Smooth muscle cell (in vitro differentiated cells): Measurements from ENCODE around the gene NEMF. TPM values are rescaled to one million over a fixed set of nuclear protein-coding genes. Genes with fewer than 3 reads are reported as not detected.

ENCODE experiments used
- DNase-seq: peaks from one replicate; lab custom pipeline; 2025; ENCODE audit not compliant: unreplicated experiment; lab: John Stamatoyannopoulos, UW
- H2AFZ ChIP-seq: fragments of 200-600 bp; sonication (generic); 2 replicates; pipeline ENCODE4 v1.6.0; 2016; ENCODE audit warnings: antibody characterized with exemption, low read depth, mild to moderate bottlenecking
- H3F3A ChIP-seq: fragments of 200-600 bp; sonication (generic); 2 replicates; pipeline ENCODE4 v1.6.0; 2017; ENCODE audit warnings: antibody characterized with exemption, low read depth
- H3K27ac ChIP-seq: fragments of 200-600 bp; sonication (generic); 2 replicates; pipeline ENCODE4 v1.5.1; 2016; ENCODE audit warnings: low read depth, mild to moderate bottlenecking
- H3K27me3 ChIP-seq: fragments of 200-600 bp; sonication (generic); 2 replicates; pipeline ENCODE4 v1.6.1; 2016; ENCODE audit warnings: low read depth, mild to moderate bottlenecking
- H3K36me3 ChIP-seq: fragments of 200-600 bp; sonication (generic); 2 replicates; pipeline ENCODE4 v1.5.1; 2016; ENCODE audit warnings: low read depth
- H3K4me1 ChIP-seq: fragments of 200-600 bp; sonication (generic); 2 replicates; pipeline ENCODE4 v1.5.1; 2016; ENCODE audit warnings: low read depth
- H3K4me2 ChIP-seq: fragments of 200-600 bp; sonication (generic); 2 replicates; pipeline ENCODE4 v1.6.0; 2016; ENCODE audit warnings: mild to moderate bottlenecking
- H3K4me3 ChIP-seq: fragments of 200-600 bp; sonication (generic); 2 replicates; pipeline ENCODE4 v1.5.1; 2016; ENCODE audit warnings: mild to moderate bottlenecking
- H3K79me2 ChIP-seq: fragments of 200-600 bp; sonication (generic); 2 replicates; pipeline ENCODE4 v1.6.0; 2016; ENCODE audit warnings: low read depth, mild to moderate bottlenecking
- H3K9ac ChIP-seq: fragments of 200-600 bp; sonication (generic); 2 replicates; pipeline ENCODE4 v1.6.0; 2016; ENCODE audit warnings: low read depth
- H3K9me3 ChIP-seq: fragments of 200-600 bp; sonication (generic); replicated peaks from 2 replicates; pipeline ENCODE4 v1.5.1; 2016; ENCODE audit warnings: low read depth
- H4K20me1 ChIP-seq: fragments of 200-600 bp; sonication (generic); 2 replicates; pipeline ENCODE4 v1.6.0; 2016; ENCODE audit warnings: low read depth
- CTCF ChIP-seq: fragments of 200-600 bp; sonication (generic); IDR thresholded peaks from 2 replicates; pipeline ENCODE4 v1.5.1; 2017; ENCODE audit warnings: borderline replicate concordance, mild to moderate bottlenecking, antibody characterized with exemption; ENCODE audit not compliant: insufficient read depth, poor library complexity, severe bottlenecking
- WGBS: methylation state at CpG from one replicate; pipeline ENCODE4 v1.1.7; 2016; ENCODE audit warnings: low lambda C conversion rate; 5-methylcytosine and 5-hydroxymethylcytosine counted together
- polyA plus RNA-seq: library from polyadenylated mRNA; unstranded; fragments of >200 nt; fragmentation: Nextera tagmentation; extraction: Ambion mirVana; gene quantifications from 2 replicates; pipeline ENCODE4 v1.2.1, GENCODE V29; 2016
- total RNA-seq: library from RNA; depleted of rRNA; stranded (reverse); fragments of >200 nt; gene quantifications from 2 replicates; pipeline ENCODE4 v1.2.3, GENCODE V29; 2014

Gene NEMF
- total and polyA plus RNA-seq, 2 experiments from 2014 or later, result 41.2 TPM

GRCh38 chr14:49768301-49769121, 84.1 kb downstream of the NEMF start:
- H4K20me1 ChIP-seq, result peaks cover 9% of the 10 kb centered on the region
- peaks cover 5% of the 10 kb centered on the region for H3K4me1 ChIP-seq
- peak overlapping the region; percentile 87 for H3K4me2 ChIP-seq
- no peaks in the 10 kb centered on the region for H3K27me3 ChIP-seq
- peak overlapping the region; percentile 97 for H3K4me3 ChIP-seq
- peak overlapping the region; percentile 97 for H3K9ac ChIP-seq
- no peaks in the 10 kb centered on the region for H3K9me3 ChIP-seq
- no peaks in the 10 kb centered on the region for H3K36me3 ChIP-seq
- 1% methylated on average over 49 of the region's 67 CpGs for WGBS
- H3F3A ChIP-seq, result peaks cover 7% of the 10 kb centered on the region
- peak; percentile 38 for DNase-seq
- no peak for TF ChIP-seq CTCF
- H3K79me2 ChIP-seq, result peaks cover 39% of the 10 kb centered on the region
- H3K27ac ChIP-seq, result peak overlapping the region; percentile 94
- H2AFZ ChIP-seq, result peak overlapping the region; percentile 17

GRCh38 chr14:49767571-49768300, 84.9 kb downstream of the NEMF start, which contains the start of gene KLHDC2:
Gene KLHDC2 (plus strand): TSS chr14:49768153. CDS start chr14:49768469, 316 bp downstream.
- peak within 1 kb of the TSS; percentile 97 for H3K4me3 ChIP-seq
- under 1% methylated on average over 84 of the region's 86 CpGs for WGBS
- TF ChIP-seq CTCF, result peak; percentile 23

GRCh38 chr14:49767270-49767570, 85.4 kb downstream of the NEMF start:
- 6% methylated on average over 9 of the region's 9 CpGs for WGBS
- no peak for TF ChIP-seq CTCF
- H3K9ac ChIP-seq, result peak overlapping the region; percentile 97

More at GRCh38 chr14:49767571-49768300, 84.9 kb downstream of the NEMF start, which contains the start of gene KLHDC2:
- H3K4me1 ChIP-seq, result peaks cover 5% of the 10 kb centered on the region
- H3K4me2 ChIP-seq, result peak within 1 kb of the TSS; percentile 87
- H3K27me3 ChIP-seq, result no peaks in the 10 kb centered on the region
- peak; percentile 62 for DNase-seq
- peaks cover 39% of the 10 kb centered on the region for H3K79me2 ChIP-seq
- peak within 1 kb of the TSS; percentile 65 for H2AFZ ChIP-seq
- H3K9me3 ChIP-seq, result no peaks in the 10 kb centered on the region
- no peaks in the 10 kb centered on the region for H3K36me3 ChIP-seq
- peaks cover 7% of the 10 kb centered on the region for H3F3A ChIP-seq
- H3K9ac ChIP-seq, result peak within 1 kb of the TSS; percentile 97
- H3K27ac ChIP-seq, result peak within 1 kb of the TSS; percentile 94
- peaks cover 9% of the 10 kb centered on the region for H4K20me1 ChIP-seq

More at GRCh38 chr14:49767270-49767570, 85.4 kb downstream of the NEMF start:
- peaks cover 7% of the 10 kb centered on the region for H3F3A ChIP-seq
- peak overlapping the region; percentile 94 for H3K27ac ChIP-seq
- no peaks in the 10 kb centered on the region for H3K36me3 ChIP-seq
- peak overlapping the region; percentile 97 for H3K4me3 ChIP-seq
- DNase-seq, result no peak
- no peaks in the 10 kb centered on the region for H3K27me3 ChIP-seq
- no peaks in the 10 kb centered on the region for H3K9me3 ChIP-seq
- H3K4me1 ChIP-seq, result peaks cover 5% of the 10 kb centered on the region
- H3K4me2 ChIP-seq, result peak overlapping the region; percentile 87
- peaks cover 37% of the 10 kb centered on the region for H3K79me2 ChIP-seq
- peak overlapping the region; percentile 65 for H2AFZ ChIP-seq
- peaks cover 9% of the 10 kb centered on the region for H4K20me1 ChIP-seq
